H1 (cell line): ENCODE measurements around the gene CMIP. TPM values are rescaled to one million over a fixed set of nuclear protein-coding genes. Genes with fewer than 3 reads are reported as not detected.

Experiments used
- CHD1 ChIP-seq: IDR thresholded peaks from 2 replicates; pipeline ENCODE4 v1.6.1; 2012; ENCODE audit warnings: low read depth, low read length, improper control_type of control experiment
- HDAC6 ChIP-seq: IDR thresholded peaks from one replicate; pipeline ENCODE4 v1.7.1; 2012; ENCODE audit warnings: low read depth, mild to moderate bottlenecking, inconsistent platforms, low read length, moderate library complexity
- MAX ChIP-seq: IDR thresholded peaks from 2 replicates; pipeline ENCODE4 v1.6.1; 2012; ENCODE audit warnings: inconsistent platforms
- RAD21 ChIP-seq, 2 experiments: IDR thresholded peaks in 1 of 2; conservative IDR thresholded peaks in 1 of 2; 2 replicates each; pipeline ENCODE4 v1.6.1; 2011; ENCODE audit warnings: low read depth in 2 of 2, low read length in 2 of 2, improper control_type of control experiment in 1 of 2, inconsistent platforms in 1 of 2, mild to moderate bottlenecking in 1 of 2, moderate library complexity in 1 of 2
- RNF2 ChIP-seq: fragments of 200-900, 300-1000 bp; sonication (generic); IDR thresholded peaks from 2 replicates; pipeline ENCODE4 v1.7.1; 2016; ENCODE audit warnings: borderline replicate concordance, low read depth, mild to moderate bottlenecking, antibody characterized with exemption, low read length; ENCODE audit not compliant: poor library complexity, severe bottlenecking; ENCODE audit errors: missing control alignments
- SP2 ChIP-seq: IDR thresholded peaks from 2 replicates; pipeline ENCODE4 v1.6.1; 2012; ENCODE audit warnings: mild to moderate bottlenecking, low read length, inconsistent platforms
- SRF ChIP-seq: IDR thresholded peaks from 2 replicates; pipeline ENCODE4 v1.6.1; 2011; ENCODE audit warnings: mild to moderate bottlenecking, low read depth, low read length, moderate library complexity
- polyA plus RNA-seq, 7 experiments: library from polyadenylated mRNA; depleted of rRNA in 3 of 7; stranded (reverse) in 5 of 7; unstranded in 2 of 7; fragments of >200 nt in 5 of 7; fragments of 200-250 nt in 2 of 7; gene quantifications; 1 replicate in 5 of 7; 2 replicates in 1 of 7; 4 replicates in 1 of 7; pipeline versions ENCODE4 v1.2.1 to v1.2.3, GENCODE V29; 2011 to 2013; ENCODE audit warnings: missing spikeins in 2 of 7, mixed read lengths in 2 of 7
- total RNA-seq: library from RNA; stranded (reverse); fragmentation: NEBNext Ultra II Directional; extraction: Animal tissue kit (Norgen Biotek cat#: 25700); gene quantifications from 2 replicates; pipeline ENCODE4 v1.2.1, GENCODE V29; 2021
- TF ChIP-seq, protein P1 (sequence below): IDR thresholded peaks from 2 replicates; pipeline ENCODE4 v1.6.1; 2012; ENCODE audit warnings: low read length, inconsistent platforms
- TF ChIP-seq, protein P2 (sequence below): IDR thresholded peaks from 2 replicates; pipeline ENCODE4 v1.6.1; 2011; ENCODE audit warnings: low read depth, mild to moderate bottlenecking, low read length; ENCODE audit not compliant: insufficient read depth

CMIP gene
- total and polyA plus RNA-seq, 2 of the 8 experiments (the other 6 are each of a cell fraction or from before 2014, with no cell fraction given), result 7.9 to 53.2 TPM

- no peak for TF ChIP-seq MAX
- no peak for TF ChIP-seq RAD21 (IDR thresholded peaks at IDR 0.05 in 1 of 2, conservative IDR thresholded peaks at IDR 0.05 in 1 of 2; ENCODE audit: low read depth in 2 of 2, low read length in 2 of 2)
- TF ChIP-seq SP2, result no peak
- no peak for TF ChIP-seq HDAC6
- TF ChIP-seq CHD1, result no peak
- no peak for TF ChIP-seq SRF
- no peak for TF ChIP-seq RNF2
- TF ChIP-seq, protein P1, sequence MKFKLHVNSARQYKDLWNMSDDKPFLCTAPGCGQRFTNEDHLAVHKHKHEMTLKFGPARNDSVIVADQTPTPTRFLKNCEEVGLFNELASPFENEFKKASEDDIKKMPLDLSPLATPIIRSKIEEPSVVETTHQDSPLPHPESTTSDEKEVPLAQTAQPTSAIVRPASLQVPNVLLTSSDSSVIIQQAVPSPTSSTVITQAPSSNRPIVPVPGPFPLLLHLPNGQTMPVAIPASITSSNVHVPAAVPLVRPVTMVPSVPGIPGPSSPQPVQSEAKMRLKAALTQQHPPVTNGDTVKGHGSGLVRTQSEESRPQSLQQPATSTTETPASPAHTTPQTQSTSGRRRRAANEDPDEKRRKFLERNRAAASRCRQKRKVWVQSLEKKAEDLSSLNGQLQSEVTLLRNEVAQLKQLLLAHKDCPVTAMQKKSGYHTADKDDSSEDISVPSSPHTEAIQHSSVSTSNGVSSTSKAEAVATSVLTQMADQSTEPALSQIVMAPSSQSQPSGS, result no peak
- TF ChIP-seq, protein P2, sequence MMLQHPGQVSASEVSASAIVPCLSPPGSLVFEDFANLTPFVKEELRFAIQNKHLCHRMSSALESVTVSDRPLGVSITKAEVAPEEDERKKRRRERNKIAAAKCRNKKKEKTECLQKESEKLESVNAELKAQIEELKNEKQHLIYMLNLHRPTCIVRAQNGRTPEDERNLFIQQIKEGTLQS, result no peak
Measured at GRCh38 chr16:81394966-81395655, 49.5 kb upstream of the CMIP start (continued).
